BLaER1 treated with 17β-estradiol and CSF1 and Interleukin-3, amounts not matched to agents 10 nM and 100 nM (cell line): Measurements from ENCODE around the gene POU2F2.
"Not testable (repeated sequence)": the region's sequence is repeated elsewhere in the genome, so short reads cannot be mapped to it uniquely, and the experiment has no call there.

Experiments used
- H3K27ac ChIP-seq, 11 experiments: shearing (Covaris generic); formaldehyde crosslinking; 2 replicates each; pipeline ENCODE4 v1.8.1; 2022
- H3K27me3 ChIP-seq, 11 experiments: shearing (Covaris generic); formaldehyde crosslinking; 2 replicates each; pipeline ENCODE4 v1.8.1; 2022
- H3K36me3 ChIP-seq, 11 experiments: shearing (Covaris generic); formaldehyde crosslinking; 2 replicates each; pipeline ENCODE4 v1.8.1; 2022
- H3K4me1 ChIP-seq, 10 experiments: shearing (Covaris generic); formaldehyde crosslinking; 2 replicates each; pipeline ENCODE4 v1.8.1; 2022
- H3K4me2 ChIP-seq, 11 experiments: shearing (Covaris generic); formaldehyde crosslinking; 2 replicates each; pipeline ENCODE4 v1.8.1; 2022
- H3K4me3 ChIP-seq, 10 experiments: shearing (Covaris generic); formaldehyde crosslinking; 2 replicates each; pipeline ENCODE4 v1.8.1; 2022
- H3K9ac ChIP-seq, 11 experiments: shearing (Covaris generic); formaldehyde crosslinking; 2 replicates each; pipeline ENCODE4 v1.8.1; 2022
- H3K9me3 ChIP-seq, 11 experiments: shearing (Covaris generic); formaldehyde crosslinking; replicated peaks in 1 of 11; 2 replicates each; pipeline ENCODE4 v1.8.1; 2022
- H4K20me1 ChIP-seq, 11 experiments: shearing (Covaris generic); formaldehyde crosslinking; 2 replicates each; pipeline ENCODE4 v1.8.1; 2022
- Cebpa-rat ChIP-seq, 11 experiments: shearing (Covaris generic); IDR thresholded peaks; 2 replicates each; pipeline ENCODE4 v1.8.1; 2022

The POU2F2 gene

DNA sequence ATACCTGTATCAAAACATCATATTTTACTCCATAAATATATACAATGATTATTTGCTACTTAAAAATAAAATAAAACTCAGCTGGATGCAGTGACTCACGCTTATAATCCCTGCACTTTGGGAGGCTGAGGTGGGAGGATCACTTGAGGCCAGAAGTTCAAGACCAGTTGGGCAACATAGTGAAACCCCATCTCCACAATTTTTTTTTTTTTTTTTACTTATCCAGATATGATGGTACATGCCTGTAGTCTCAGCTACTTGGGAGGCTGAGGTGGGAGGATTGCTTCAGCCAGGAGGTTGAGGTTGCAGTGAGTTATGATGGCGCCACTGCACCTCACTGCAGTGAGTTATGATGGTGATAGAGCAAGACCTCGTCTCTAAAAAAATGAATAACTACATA is 22.4 kb downstream of the POU2F2 start:
- no peaks in the 10 kb centered on the region for H3K27me3 ChIP-seq
- no peak overlapping the region; a peak in 1 of 22 replicates for H3K27ac ChIP-seq
- 0 out of 22 replicates have a peak overlapping the region, but pooled peaks of 2 of the 11 experiments have one; percentile 11 to 15 for H3K9ac ChIP-seq
- peaks cover 47 to 81% (median 50%) of the 10 kb centered on the region in 10 experiments for H3K4me1 ChIP-seq
- peaks cover 0 to 93% (median 0%) of the 10 kb centered on the region in 11 experiments; a peak in 8 of 22 replicates for H3K36me3 ChIP-seq
- no peaks in the 10 kb centered on the region for H3K9me3 ChIP-seq
- H4K20me1 ChIP-seq = peaks cover 0 to 97% (median 0%) of the 10 kb centered on the region in 11 experiments; a peak in 7 of 22 replicates
- H3K4me2 ChIP-seq = peak overlapping the region in 3 of 11 experiments; percentile 42 to 78 (median 58); a peak in 6 of 22 replicates
- no peak overlapping the region for H3K4me3 ChIP-seq
- TF ChIP-seq Cebpa-rat (IDR thresholded peaks at IDR 0.05) = no peak

DNA sequence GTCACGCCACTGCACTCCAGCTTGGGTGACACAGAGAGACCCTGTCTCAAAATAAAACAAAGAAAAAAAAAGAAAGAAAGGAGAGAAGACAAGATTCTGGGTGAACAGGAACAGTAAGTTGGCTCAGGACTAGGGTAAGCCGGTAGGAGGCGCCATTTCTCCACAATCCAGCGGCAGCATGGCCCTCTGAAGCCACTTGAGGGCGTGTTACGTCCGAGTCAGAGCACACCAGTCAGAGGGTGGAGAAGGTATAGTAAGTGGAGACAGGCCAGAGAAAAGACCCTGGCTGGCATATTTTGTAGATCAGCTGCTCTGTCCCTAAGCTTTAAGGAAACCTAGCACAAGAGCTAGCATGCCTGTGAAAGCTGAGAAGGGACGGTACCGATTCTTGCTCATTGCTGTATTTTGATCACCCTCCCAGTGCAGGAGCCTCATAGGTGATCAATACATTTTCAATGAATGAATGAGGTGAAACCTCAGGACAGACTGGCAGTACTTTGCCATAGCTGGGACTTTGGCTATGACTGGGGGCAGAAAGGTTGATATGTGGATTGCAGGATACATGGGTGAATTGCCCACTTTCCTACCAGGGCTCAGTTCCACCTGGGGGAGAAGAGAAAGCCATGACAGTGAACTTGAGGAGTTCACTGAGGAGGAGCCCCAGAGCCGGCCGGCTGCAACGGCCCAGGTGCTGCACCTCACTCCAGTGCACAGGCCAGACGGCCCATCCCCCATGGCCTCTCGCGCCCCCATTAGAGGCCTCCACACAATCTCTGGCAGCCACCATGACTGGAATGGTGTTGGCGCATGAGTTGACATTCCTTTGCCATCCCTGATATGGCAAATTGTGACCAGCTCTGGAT is 23.5 kb downstream of the POU2F2 start:
- no peak overlapping the region for H3K4me3 ChIP-seq
- peaks cover 0 to 97% (median 0%) of the 10 kb centered on the region in 11 experiments; a peak in 7 of 22 replicates for H4K20me1 ChIP-seq
- H3K9ac ChIP-seq = peak overlapping the region in 6 of 11 experiments; percentile 0 to 44 (median 23); a peak in 5 of 22 replicates
- H3K27me3 ChIP-seq = no peaks in the 10 kb centered on the region
- H3K36me3 ChIP-seq = peaks cover 0 to 93% (median 0%) of the 10 kb centered on the region in 11 experiments; a peak in 8 of 22 replicates
- no peak for TF ChIP-seq Cebpa-rat (IDR thresholded peaks at IDR 0.05)
- peak overlapping the region; percentile 18 to 78 (median 54) for H3K4me2 ChIP-seq
- peaks cover 35 to 70% (median 38%) of the 10 kb centered on the region in 10 experiments for H3K4me1 ChIP-seq
- H3K27ac ChIP-seq = peak overlapping the region in 2 of 11 experiments; percentile 13 to 20; a peak in 2 of 22 replicates
- H3K9me3 ChIP-seq = no peaks in the 10 kb centered on the region

DNA sequence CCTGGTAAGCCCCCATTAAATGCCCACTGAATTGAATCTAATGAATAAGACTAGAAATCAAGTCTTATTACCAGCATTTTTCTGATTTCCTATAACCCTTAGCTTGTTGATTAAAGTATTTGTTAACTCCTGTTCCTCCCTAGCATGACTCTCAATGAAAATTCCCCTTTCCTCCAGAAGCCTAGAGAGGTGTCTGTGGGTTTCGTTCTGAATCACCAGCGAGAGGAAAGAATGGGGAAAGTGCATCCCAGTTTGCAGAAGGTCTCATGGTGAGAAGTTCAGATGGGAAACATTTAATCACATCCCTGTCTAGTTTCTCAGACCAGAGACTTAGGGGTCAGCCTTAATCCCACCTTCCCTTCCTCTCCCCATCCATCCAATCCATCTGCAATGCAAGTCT is 26.9 kb downstream of the POU2F2 start:
- Histone ChIP-seq H3K4me3 (no peak overlapping the region), H4K20me1 (peaks cover 0 to 97% (median 0%) of the 10 kb centered on the region in 11 experiments; a peak in 7 of 22 replicates)

DNA sequence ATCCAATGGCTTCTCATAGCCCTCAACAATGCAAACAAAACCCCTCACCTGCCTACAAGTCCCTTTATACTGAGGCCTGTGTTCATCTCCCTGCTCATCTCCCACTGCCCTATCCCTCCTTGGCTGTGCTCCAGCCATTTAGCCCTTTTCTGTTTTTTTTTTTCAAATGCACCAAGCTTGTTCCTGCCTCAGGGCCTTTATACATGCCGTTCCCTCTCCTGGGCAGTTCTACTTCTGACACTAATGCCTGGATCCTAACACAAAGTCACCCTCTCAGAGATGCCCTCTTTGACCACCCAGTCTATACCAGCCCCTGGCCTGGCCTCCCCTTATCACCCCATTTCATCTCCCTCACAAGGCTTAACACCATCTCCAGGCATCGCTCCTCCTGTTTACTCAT is 29.4 kb downstream of the POU2F2 start:
- peaks cover 0 to 100% (median 0%) of the 10 kb centered on the region in 11 experiments; a peak in 8 of 22 replicates for H4K20me1 ChIP-seq
- TF ChIP-seq Cebpa-rat (IDR thresholded peaks at IDR 0.05) = no peak
- H3K4me3 ChIP-seq = no peak overlapping the region
- no peaks in the 10 kb centered on the region for H3K27me3 ChIP-seq
- H3K9ac ChIP-seq = no peak overlapping the region
- no peak overlapping the region for H3K4me2 ChIP-seq
- peaks cover 0 to 13% (median 6%) of the 10 kb centered on the region in 10 experiments; a peak in 9 of 20 replicates for H3K4me1 ChIP-seq
- H3K27ac ChIP-seq = no peak overlapping the region
- peaks cover 0 to 99% (median 0%) of the 10 kb centered on the region in 11 experiments; a peak in 9 of 22 replicates for H3K36me3 ChIP-seq
- H3K9me3 ChIP-seq = no peaks in the 10 kb centered on the region

More for the DNA sequence above, 26.9 kb downstream of the POU2F2 start:
- no peak for TF ChIP-seq Cebpa-rat (IDR thresholded peaks at IDR 0.05)
- no peaks in the 10 kb centered on the region for H3K27me3 ChIP-seq
- no peaks in the 10 kb centered on the region for H3K9me3 ChIP-seq
- peaks cover 10 to 36% (median 12%) of the 10 kb centered on the region in 10 experiments for H3K4me1 ChIP-seq
- H3K4me2 ChIP-seq = no peak overlapping the region; a peak in 1 of 22 replicates
- H3K27ac ChIP-seq = no peak overlapping the region
- H3K36me3 ChIP-seq = peaks cover 0 to 93% (median 0%) of the 10 kb centered on the region in 11 experiments; a peak in 8 of 22 replicates
- peak overlapping the region in 1 of 11 experiments; percentile 3; a peak in 3 of 22 replicates for H3K9ac ChIP-seq

DNA sequence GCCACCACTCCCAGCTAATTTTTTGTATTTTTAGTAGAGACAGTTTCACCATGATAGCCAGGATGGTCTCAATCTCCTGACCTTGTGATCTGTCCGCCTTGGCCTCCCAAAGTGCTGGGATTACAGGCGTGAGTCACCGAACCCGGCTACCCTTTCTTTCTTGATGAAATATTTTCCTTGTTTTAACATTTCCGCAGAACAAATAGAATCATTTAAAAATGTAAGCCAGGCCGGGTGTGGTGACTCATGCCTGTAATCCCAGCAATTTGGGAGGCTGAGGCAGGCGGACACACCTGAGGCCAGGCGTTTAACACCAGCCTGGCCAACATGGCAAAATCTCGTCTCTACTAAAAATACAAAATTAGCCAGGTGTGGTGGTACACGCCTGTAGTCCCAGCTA is 32.0 kb downstream of the POU2F2 start:
- Histone ChIP-seq H3K36me3 (peaks cover 2 to 100% (median 9%) of the 10 kb centered on the region in 11 experiments; a peak in 17 of 22 replicates), H4K20me1 (peaks cover 0 to 100% (median 0%) of the 10 kb centered on the region in 11 experiments; a peak in 8 of 22 replicates)
- not testable (repeated sequence) for H3K9me3 ChIP-seq, H3K4me3 ChIP-seq, H3K4me2 ChIP-seq, H3K27me3 ChIP-seq, H3K27ac ChIP-seq, H3K9ac ChIP-seq, H3K4me1 ChIP-seq

DNA sequence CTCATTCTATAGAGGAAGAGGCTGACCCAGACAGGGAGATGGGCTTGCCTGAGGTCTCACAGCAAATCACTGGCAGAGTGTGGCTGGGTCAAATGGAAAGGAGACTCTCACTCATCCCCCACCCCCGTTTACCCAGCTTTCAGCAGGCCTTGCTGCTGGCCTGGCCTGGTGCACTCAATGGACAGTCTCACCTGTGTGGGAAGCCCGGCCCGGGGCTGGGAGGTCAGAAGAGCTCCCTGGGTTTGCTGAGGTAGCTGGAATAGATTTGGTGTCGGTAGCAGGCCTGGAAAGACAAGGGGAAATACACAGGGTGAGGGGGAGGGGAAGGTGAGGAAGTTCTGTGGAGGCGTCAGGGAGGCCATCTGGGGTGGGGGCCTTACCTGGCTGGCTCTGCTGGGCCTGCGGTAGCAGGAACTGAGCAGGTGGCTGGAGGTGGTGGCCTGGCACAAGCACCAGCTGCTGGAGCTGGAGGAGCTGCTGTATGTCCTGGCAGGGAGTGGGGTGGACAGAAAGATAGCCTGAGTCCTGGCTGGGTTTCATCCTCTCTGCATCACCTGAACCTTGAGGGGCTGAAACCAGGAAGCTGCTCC is 32.8 kb downstream of the POU2F2 start:
- no peak for TF ChIP-seq Cebpa-rat (IDR thresholded peaks at IDR 0.05)
- Histone ChIP-seq H3K4me2 (no peak overlapping the region), H3K9me3 (no peaks in the 10 kb centered on the region), H3K27ac (no peak overlapping the region), H3K36me3 (peaks cover 9 to 100% (median 15%) of the 10 kb centered on the region in 11 experiments; a peak in 18 of 22 replicates), H3K9ac (no peak overlapping the region), H4K20me1 (peaks cover 0 to 100% (median 0%) of the 10 kb centered on the region in 11 experiments; a peak in 8 of 22 replicates), H3K27me3 (no peaks in the 10 kb centered on the region), H3K4me3 (no peak overlapping the region), H3K4me1 (peaks cover 1 to 15% (median 11%) of the 10 kb centered on the region in 10 experiments; a peak in 17 of 20 replicates)

DNA sequence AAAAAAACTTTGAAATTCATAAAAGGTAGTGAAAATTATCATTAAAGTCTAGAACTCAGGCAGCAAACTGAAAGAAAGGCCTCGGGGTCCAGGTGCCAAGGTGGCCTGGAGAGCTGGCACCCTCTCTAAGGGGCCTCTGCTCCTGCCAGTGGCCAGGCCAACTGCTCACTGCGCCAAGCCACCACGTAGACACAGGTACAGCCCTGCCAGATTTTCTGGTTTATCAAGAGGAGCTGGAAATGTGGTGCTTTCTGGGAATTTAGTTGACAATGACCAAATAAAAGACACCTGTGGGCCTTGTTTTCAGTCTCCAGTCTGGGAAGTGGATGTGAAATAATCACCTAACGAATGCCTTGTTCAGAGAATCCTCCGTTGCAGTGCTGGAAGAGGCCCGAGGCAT is 33.5 kb downstream of the POU2F2 start:
- TF ChIP-seq Cebpa-rat (IDR thresholded peaks at IDR 0.05) = no peak
- Histone ChIP-seq H3K27ac (no peak overlapping the region), H3K36me3 (peaks cover 10 to 100% (median 15%) of the 10 kb centered on the region in 11 experiments; a peak in 18 of 22 replicates), H3K4me2 (no peak overlapping the region), H3K27me3 (no peaks in the 10 kb centered on the region), H3K4me1 (peaks cover 8 to 22% (median 18%) of the 10 kb centered on the region in 10 experiments), H3K9me3 (no peaks in the 10 kb centered on the region), H3K4me3 (no peak overlapping the region), H3K9ac (no peak overlapping the region), H4K20me1 (peaks cover 0 to 100% (median 0%) of the 10 kb centered on the region in 11 experiments; a peak in 8 of 22 replicates)

DNA sequence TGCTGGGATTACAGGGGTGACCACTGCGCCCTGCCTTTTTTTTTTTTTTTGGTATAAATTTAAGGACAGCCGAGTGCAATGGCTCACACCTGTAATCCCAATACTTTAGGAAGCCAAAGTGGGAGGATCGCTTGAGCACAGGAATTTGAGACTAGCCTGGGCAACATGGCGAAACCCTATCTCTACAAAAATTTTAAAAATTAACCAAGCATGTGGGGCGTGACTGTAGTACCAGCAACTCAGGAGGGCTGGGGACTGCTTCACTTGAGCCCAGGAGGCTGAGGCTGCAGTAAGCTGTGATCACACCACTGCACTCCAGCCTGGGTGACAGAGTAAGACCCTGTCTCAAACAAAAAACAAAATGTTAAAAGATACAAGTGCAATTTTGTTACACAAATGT is 34.8 kb downstream of the POU2F2 start:
- Histone ChIP-seq H3K9me3 (no peaks in the 10 kb centered on the region), H3K4me3 (no peak overlapping the region), H4K20me1 (peaks cover 0 to 98% (median 0%) of the 10 kb centered on the region in 11 experiments; a peak in 8 of 22 replicates), H3K9ac (no peak overlapping the region), H3K27ac (no peak overlapping the region), H3K4me1 (peaks cover 21 to 35% (median 31%) of the 10 kb centered on the region in 10 experiments), H3K36me3 (peaks cover 10 to 99% (median 15%) of the 10 kb centered on the region in 11 experiments; a peak in 18 of 22 replicates), H3K4me2 (no peak overlapping the region), H3K27me3 (no peaks in the 10 kb centered on the region)
- TF ChIP-seq Cebpa-rat (IDR thresholded peaks at IDR 0.05) = no peak
